NCI-H82 (cell line): Measurements from ENCODE around the gene FGGY.
"Not testable (repeated sequence)": the region's sequence is repeated elsewhere in the genome, so short reads cannot be mapped to it uniquely, and the experiment has no call there.

ENCODE experiments used
- DNase-seq: peaks from one replicate; lab custom pipeline; 2025; lab: John Stamatoyannopoulos, UW

Gene FGGY

GRCh38 chr1:59703226-59703917 lies 406.5 kb downstream of the FGGY start:
- no peak for DNase-seq

DNA sequence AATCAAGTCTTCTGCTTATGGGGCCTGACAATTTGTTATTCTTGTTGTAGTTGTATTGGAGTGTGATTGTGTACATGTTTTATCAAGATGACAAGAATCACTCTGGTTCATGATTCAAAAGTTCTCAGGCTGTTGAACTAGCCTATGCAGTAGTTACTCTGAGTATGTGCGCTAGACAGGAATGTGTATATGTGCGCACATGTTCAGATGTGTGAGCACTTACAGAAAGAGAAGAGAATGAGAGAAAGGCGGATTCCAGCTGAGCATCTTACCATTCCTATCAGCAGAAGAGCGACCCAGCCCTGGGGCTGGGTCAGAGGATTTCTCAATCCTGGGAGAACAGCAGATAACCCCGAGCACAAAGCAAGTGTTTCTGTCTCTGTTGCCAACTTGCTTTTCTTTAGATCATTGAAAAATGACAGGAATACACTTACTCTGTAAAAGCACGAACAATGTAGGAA lies 407.1 kb downstream of the FGGY start:
- no peak for DNase-seq

GRCh38 chr1:59704716-59705115 lies 407.8 kb downstream of the FGGY start:
- DNase-seq: no peak

DNA sequence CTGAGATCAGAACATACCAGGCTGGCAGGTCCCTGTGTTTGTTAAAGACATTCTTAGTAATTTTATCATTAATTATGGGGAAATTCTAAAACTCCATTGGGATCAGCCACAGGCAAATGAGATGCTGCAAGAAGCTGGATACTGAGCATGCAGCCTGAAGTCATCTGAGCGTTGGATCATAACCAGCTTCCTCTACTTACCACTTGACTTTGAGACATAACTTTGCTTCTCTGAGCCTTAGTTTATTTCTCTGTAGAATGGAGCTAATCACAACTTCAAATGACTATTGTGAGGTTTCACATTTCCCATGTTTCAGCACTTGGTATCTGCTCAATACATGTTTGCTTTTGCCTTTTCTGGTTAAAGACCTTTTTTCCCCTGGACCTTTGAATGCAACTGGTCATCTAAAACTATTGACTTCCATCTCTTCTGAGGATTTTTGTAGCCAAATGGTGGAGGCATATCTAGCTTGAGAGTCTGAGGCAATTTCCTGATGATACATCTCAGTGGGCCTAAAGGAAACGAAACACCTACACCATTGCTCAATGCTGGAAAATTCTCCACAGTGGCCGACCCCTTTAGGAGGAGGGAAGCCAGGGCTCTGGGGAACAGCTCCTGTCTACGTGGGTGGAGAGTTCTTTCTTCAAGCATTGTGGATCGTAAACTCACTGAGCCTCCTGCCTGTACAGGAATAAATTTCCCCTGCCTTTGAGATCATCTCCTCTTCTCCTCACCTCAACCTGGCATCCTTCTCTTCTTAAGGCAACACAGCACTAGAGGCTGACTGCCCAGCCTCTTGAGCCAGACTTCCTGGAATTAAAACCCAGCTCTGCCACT lies 408.8 kb downstream of the FGGY start:
- no peak for DNase-seq

DNA sequence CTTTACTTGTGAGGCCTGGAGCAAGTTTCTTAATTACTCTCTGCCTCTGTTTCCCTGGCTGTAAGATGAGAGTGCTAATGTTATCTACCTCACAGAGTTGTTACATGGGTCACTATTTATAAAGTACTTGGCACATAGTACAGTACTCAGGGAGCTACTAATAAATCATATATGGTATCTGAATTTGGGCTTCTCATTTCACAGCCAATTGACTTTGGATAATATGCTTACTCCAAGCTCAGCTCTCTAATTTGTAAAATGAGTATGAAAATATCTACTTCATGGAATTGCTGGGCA lies 409.4 kb downstream of the FGGY start:
- DNase-seq: no peak

- DNase-seq: no peak
These were observed 410.4 kb downstream of the FGGY start for GRCh38 chr1:59707178-59707791.

DNA sequence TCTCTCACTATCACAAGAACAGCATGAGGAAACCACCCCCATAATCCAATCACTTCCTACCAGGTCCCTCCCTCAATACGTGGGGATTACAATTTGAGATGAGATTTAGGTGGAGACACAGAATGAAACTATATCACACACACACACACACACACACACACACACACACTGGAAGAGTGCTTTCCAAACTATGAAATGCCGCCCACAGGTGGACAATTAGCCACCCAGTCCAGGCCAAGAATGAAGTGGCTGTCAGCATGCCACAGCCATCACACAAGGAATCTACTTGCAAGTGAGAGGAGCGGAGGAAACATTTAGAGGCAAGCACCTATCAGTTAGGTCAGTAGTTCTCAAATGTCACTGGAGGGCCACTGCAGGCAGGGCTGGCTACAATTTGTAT lies 412.4 kb downstream of the FGGY start:
- peak; percentile 74 for DNase-seq

DNA sequence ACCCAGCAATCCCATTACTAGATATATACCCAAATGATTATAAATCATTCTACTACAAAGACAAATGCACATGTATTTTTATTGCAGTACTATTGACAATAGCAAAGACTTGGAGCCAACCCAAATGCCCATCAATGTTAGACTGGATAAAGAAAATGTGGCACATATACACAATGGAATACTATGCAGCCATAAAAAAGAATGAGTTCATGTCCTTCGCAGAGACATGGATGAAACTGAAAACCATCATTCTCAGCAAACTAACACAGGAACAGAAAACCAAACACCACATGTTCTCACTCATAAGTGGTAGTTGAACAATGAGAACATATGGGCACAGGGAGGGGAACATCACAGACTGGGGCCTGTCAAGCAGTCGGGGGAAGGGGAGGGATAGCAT lies 414.0 kb downstream of the FGGY start:
- DNase-seq: not testable (repeated sequence)

DNA sequence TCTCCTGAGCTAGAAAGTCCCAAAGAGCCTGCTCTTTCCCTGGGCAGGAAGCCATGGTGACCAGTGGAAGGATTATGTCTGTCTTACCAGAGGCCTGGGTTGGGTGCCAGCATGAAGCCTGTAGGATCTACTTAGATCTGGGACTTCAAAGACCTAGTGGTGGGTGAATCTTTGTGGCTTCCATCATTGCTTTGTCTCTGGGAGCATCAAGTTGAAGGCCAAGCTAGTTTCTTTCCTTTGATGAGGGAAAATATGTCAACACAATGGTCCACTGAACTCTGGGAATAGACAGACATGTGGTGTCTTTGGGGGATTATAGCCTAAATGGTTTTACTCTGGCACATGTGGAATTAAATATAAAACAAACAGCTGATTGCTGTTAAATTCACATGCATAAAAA lies 417.3 kb downstream of the FGGY start:
- peak; percentile 22 for DNase-seq

- no peak for DNase-seq
These were observed 418.1 kb downstream of the FGGY start for GRCh38 chr1:59714966-59715365.

GRCh38 chr1:59716832-59717231 lies 419.9 kb downstream of the FGGY start:
- DNase-seq: no peak

DNA sequence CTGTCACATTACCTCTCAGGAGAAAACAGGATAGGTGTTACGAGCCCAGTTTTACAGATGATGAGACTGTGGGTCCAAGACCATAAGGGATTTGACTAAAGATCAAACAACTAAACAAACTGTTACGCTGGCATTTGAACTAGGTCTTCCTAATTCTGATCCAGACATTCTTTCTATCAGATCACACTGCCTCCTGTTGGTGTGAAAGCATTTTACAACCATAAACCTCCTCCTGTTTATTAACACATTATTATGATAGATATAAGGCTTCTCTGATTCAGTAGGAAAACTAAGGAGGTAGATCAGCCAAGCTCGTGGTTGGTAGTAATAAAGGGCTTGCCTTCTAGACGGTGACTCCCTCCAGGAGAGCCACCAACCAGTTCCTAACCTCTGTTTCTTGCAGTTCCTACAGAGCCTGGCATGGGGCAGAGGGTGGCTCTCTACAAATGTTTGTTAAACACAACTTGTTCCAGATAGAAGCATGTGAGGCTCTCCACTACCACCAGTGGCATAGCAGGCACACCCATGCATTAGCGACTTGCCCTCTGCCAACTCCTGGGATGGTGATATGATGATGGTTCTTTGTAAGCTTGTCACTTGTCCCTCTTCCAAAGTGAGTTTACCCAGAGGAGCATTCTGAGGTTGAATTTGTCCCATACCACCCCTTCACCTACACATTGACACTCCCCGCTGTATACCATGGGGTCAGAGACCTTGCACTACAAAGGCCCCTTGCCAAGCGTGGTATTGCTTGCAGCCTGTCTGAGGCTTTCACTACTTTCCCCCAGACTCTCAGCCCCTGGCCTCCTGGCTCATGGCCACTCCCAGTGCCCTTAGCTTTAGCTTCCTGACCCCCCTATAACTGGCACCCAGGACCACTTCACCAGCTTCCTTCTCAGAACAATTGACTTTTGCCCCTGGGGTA lies 421.4 kb downstream of the FGGY start:
- peak; percentile 47 for DNase-seq

- DNase-seq: no peak
These were observed 422.1 kb downstream of the FGGY start for GRCh38 chr1:59718989-59719360.

DNA sequence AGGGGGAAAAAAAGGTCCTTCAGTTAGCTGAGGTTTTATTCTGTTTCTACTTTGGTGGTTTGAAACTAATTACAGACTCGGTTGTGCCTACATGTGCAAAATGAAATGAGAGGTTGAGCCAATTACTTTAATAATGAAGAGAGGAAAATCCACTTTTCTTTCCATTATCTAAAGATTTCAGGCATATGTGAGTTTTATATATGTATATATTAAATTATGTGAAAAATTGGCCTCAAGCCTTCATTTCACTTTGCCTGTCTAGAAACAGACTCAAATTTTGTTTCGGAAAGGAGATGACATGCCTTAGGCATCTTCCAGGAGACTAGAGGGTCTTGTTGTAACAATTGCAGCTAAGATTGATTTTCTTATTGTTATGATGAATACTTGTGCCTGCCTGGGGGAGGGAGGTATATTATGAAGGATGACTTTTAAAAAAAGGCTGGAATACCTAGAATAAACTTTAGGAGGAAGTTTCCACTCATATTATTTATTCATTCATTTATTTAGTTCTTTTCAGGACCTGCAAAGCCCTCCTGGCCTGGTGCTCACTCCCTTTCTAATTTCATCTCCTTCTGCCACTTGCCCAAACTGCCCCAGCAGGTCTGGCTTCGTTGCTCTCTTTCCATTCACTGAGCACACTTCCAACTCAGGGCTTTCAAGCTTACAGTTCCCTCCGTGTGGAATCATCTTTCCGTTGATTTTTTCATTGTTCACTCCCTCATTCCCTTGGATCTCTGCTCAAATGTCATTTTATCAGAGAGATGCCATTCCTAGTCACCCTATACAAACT lies 423.6 kb downstream of the FGGY start:
- DNase-seq: no peak

DNA sequence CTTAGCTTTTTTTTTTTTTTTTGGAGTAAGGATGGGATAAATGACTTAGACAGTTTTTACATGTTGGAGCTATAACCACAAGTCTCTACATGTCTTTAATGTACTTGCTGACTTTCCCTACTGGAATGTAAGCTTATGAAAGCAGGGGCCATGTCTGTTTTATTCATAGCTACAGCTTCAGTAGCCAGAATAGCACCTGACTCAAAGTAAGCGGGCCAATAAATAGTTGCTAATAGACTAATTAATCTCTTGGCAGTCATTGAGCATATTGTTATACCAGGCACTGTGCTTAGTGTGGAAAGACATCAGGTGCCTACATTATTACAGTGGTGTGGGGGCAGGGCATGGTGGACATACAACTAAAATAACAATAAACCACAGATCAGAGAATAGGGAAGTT lies 433.4 kb downstream of the FGGY start:
- no peak for DNase-seq

DNA sequence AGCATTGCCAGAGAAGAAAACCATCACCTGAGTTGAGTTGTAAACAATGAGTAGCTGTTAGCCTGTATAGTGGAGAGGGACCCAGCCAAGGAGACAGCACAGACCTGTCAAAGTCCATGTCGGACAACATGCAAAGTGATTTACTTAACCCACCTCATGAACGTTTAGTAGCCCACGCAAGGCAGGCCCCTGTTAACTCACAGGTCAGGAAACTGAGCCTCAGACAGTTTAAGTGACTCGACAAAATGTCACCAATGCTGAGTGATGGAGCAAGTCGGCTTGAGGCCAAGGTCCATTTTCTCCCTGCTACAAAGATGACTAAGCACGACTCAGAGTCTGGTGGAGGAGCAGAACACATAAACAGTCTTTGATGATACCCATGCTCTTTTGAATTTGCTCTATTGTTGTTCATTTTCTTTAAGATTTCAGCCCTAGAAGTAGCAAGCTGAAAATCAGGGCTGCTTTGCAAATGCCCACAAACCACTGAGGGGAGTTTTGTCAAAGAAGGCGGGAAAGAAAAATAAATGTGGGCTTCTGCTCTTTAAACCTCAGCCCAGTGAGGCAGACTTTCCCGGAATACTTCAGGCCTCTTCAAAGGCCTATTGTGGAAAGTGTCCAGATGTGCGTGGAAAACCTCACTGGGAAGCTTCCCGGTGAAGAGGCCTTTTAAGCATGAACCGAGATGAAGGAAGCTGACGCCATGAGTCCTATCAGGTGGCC lies 434.0 kb downstream of the FGGY start:
- DNase-seq: no peak

GRCh38 chr1:59731591-59731990 lies 434.7 kb downstream of the FGGY start:
- DNase-seq: no peak

DNA sequence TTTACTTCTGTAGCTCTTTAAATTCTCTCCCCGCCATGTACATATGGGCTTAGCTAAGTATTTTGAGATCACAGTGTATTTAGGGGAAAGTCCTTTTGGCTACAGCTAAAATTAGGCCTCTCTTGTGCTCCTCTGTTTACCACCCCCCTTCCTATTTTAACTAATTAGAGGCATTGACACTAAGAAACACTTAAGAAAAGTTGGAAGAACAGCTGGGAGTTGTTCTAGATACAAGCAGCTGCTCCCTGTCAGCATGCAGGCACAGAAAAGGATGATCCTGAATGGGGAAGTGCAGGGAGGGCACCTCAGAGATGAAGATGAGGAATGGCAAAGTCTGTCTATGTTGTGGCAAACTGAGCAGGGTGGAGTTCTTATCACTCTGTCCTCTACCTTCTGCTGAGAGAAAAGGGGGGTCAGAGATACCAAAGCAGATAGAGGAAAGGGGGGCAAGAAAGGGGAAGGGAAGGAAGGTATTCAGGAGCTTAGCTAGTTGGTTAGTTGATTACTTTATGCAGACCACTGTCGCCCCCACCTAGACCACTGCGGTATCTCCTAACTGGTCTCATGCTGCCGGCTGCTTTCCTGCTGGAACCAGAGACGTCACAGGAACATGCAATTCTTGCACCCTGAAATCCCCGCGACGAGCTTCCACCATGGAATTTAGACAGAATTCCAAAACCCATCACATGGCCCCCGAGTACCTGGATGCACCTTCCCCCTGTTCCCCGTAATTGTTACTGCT lies 435.5 kb downstream of the FGGY start:
- DNase-seq: no peak

DNA sequence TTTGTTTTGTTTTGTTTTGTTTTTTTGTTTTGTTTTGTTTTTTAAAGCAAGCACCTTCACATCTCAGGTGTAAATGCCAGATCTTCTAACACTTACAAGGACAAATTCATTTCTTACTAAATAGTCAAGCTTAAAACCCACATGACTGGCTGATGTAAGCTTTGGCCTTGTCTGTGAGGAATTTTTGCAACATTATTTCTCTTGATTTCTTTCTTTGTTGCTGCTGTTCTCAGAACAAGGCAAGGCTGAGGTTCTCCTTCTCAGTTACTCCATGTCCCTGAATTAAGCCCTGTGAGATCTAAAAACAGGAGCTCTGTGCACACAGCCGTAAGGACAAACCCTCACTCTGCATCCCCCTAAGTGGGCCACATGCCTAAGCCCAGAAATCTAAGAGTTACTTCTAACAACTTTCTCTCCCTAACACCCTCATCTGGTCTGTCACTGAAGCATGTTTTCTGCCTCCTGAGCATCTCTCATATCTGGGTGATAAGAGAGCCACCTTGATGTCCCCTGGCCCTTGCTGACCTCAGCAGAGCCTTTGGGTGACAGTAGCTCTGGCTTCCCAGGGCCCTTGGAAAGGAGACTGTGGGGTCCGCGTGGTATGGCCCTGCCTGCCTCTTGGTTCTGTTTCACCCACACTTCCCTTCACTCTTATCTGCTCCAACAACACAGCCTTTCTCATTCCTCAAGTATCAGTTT lies 436.7 kb downstream of the FGGY start:
- no peak for DNase-seq
